Measurements from ENCODE around the gene COL6A1.

DNA sequence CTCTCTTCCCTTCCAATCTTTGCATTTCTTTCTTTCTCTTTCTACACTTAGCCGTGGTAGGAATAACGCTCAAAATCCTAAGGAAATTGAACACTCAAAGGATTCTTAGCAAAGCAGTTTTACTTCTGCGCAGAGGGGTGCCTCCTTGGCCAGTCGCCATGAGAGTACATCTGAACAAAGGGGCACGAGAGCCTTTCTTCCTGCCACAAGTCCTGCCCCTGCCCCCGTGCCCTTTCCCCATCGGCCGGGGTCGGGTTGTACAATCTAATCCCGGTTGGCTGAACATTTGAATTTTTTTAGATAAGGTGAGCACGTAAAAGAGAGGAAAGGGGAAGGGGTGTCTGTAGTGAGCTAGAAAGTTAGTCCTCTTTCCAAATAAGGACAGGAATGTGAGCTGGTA is 28.6 kb upstream of the COL6A1 start:
- TF ChIP-seq, protein P1, sequence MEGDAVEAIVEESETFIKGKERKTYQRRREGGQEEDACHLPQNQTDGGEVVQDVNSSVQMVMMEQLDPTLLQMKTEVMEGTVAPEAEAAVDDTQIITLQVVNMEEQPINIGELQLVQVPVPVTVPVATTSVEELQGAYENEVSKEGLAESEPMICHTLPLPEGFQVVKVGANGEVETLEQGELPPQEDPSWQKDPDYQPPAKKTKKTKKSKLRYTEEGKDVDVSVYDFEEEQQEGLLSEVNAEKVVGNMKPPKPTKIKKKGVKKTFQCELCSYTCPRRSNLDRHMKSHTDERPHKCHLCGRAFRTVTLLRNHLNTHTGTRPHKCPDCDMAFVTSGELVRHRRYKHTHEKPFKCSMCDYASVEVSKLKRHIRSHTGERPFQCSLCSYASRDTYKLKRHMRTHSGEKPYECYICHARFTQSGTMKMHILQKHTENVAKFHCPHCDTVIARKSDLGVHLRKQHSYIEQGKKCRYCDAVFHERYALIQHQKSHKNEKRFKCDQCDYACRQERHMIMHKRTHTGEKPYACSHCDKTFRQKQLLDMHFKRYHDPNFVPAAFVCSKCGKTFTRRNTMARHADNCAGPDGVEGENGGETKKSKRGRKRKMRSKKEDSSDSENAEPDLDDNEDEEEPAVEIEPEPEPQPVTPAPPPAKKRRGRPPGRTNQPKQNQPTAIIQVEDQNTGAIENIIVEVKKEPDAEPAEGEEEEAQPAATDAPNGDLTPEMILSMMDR (IDR thresholded peaks at IDR 0.05) = no peak
- no peak for TF ChIP-seq POLR2A (IDR thresholded peaks at IDR 0.05)
